H9 (cell line): ENCODE data around the gene TMEM100. TPM values are rescaled to one million over a fixed set of nuclear protein-coding genes. Genes with fewer than 3 reads are reported as not detected.

Experiments used
- DNase-seq: peaks from one replicate; pipeline ENCODE4 v3.0.0-alpha.2; 2017
- H2AFZ ChIP-seq: one replicate; pipeline ENCODE4 v1.6.1; 2013; ENCODE audit warnings: mild to moderate bottlenecking, low read length, control low read depth, moderate library complexity
- H2AK5ac ChIP-seq: 2 replicates; pipeline ENCODE4 v1.6.1; 2013; ENCODE audit warnings: low read length, control low read depth, mixed read lengths; ENCODE audit not compliant: insufficient read length
- H2BK120ac ChIP-seq: one replicate; pipeline ENCODE4 v1.6.1; 2013; ENCODE audit warnings: low read depth, mild to moderate bottlenecking, low read length, control low read depth, inconsistent platforms; ENCODE audit not compliant: poor library complexity, severe bottlenecking
- H2BK12ac ChIP-seq: 2 replicates; pipeline ENCODE4 v1.6.1; 2013; ENCODE audit warnings: low read length, control low read depth, mixed read lengths, low read depth; ENCODE audit not compliant: insufficient read length
- H2BK15ac ChIP-seq: 2 replicates; pipeline ENCODE4 v1.6.1; 2013; ENCODE audit warnings: low read depth, low read length, control low read depth
- H2BK20ac ChIP-seq: one replicate; pipeline ENCODE4 v1.6.1; 2013; ENCODE audit warnings: low read depth, mild to moderate bottlenecking, low read length, control low read depth, inconsistent platforms; ENCODE audit not compliant: poor library complexity, severe bottlenecking
- H2BK5ac ChIP-seq: 2 replicates; pipeline ENCODE4 v1.6.1; 2013; ENCODE audit warnings: low read length, control low read depth, mixed read lengths; ENCODE audit not compliant: insufficient read length
- H3K14ac ChIP-seq: 2 replicates; pipeline ENCODE4 v1.6.1; 2013; ENCODE audit warnings: low read length, control low read depth; ENCODE audit not compliant: insufficient read depth
- H3K18ac ChIP-seq: 2 replicates; pipeline ENCODE4 v1.6.1; 2013; ENCODE audit warnings: low read depth, mild to moderate bottlenecking, mixed read lengths, low read length, control low read depth; ENCODE audit not compliant: insufficient read length
- H3K23ac ChIP-seq: 2 replicates; pipeline ENCODE4 v1.6.1; 2013; ENCODE audit warnings: low read length, control low read depth, mixed read lengths, low read depth; ENCODE audit not compliant: insufficient read length
- H3K23me2 ChIP-seq: 2 replicates; pipeline ENCODE4 v1.6.1; 2013; ENCODE audit warnings: low read depth, mild to moderate bottlenecking, mixed read lengths, low read length, control low read depth; ENCODE audit not compliant: insufficient read length, poor library complexity, severe bottlenecking
- H3K27ac ChIP-seq: 2 replicates; pipeline ENCODE4 v1.5.1; 2013; ENCODE audit warnings: low read length, control low read depth, mixed read lengths, low read depth; ENCODE audit not compliant: insufficient read length
- H3K27me3 ChIP-seq: 2 replicates; pipeline ENCODE4 v1.6.1; 2013; ENCODE audit warnings: low read length, control low read depth, inconsistent platforms; ENCODE audit not compliant: insufficient read depth
- H3K4ac ChIP-seq: 2 replicates; pipeline ENCODE4 v1.6.1; 2013; ENCODE audit warnings: low read depth, mild to moderate bottlenecking, control low read depth, inconsistent platforms, low read length, moderate library complexity
- H3K4me1 ChIP-seq: 2 replicates; pipeline ENCODE4 v1.6.1; 2013; ENCODE audit warnings: low read length, control low read depth, inconsistent platforms; ENCODE audit not compliant: insufficient read depth
- H3K4me2 ChIP-seq: 2 replicates; pipeline ENCODE4 v1.6.1; 2013; ENCODE audit warnings: low read length, control low read depth, mixed read lengths; ENCODE audit not compliant: insufficient read length, insufficient read depth
- H3K56ac ChIP-seq: 2 replicates; pipeline ENCODE4 v1.6.1; 2013; ENCODE audit warnings: low read depth, mild to moderate bottlenecking, mixed read lengths, low read length, control low read depth; ENCODE audit not compliant: insufficient read length
- H3K79me1 ChIP-seq: 2 replicates; pipeline ENCODE4 v1.6.1; 2013; ENCODE audit warnings: low read depth, mild to moderate bottlenecking, moderate library complexity, low read length, control low read depth, inconsistent platforms; ENCODE audit not compliant: insufficient read depth, poor library complexity, severe bottlenecking
- H3K79me2 ChIP-seq: 2 replicates; pipeline ENCODE4 v1.6.1; 2013; ENCODE audit warnings: low read length, control low read depth, inconsistent platforms; ENCODE audit not compliant: insufficient read depth
- H3K9ac ChIP-seq: 2 replicates; pipeline ENCODE4 v1.6.1; 2013; ENCODE audit warnings: low read length, control low read depth, mixed read lengths; ENCODE audit not compliant: insufficient read length; ENCODE audit errors: extremely low read depth
- H3K9me3 ChIP-seq: one replicate; pipeline ENCODE4 v1.6.1; 2013; ENCODE audit warnings: low read depth, low read length, inconsistent platforms; ENCODE audit not compliant: control insufficient read depth
- H3T11ph ChIP-seq: one replicate; pipeline ENCODE4 v1.6.1; 2013; ENCODE audit warnings: mild to moderate bottlenecking, low read length, control low read depth, inconsistent platforms
- H4K20me1 ChIP-seq: one replicate; pipeline ENCODE4 v1.6.1; 2013; ENCODE audit not compliant: control insufficient read depth, insufficient read length, insufficient read depth
- H4K5ac ChIP-seq: 2 replicates; pipeline ENCODE4 v1.6.1; 2013; ENCODE audit warnings: low read depth, mild to moderate bottlenecking, mixed read lengths, low read length, control low read depth; ENCODE audit not compliant: insufficient read length
- H4K8ac ChIP-seq: replicated peaks from 2 replicates; pipeline ENCODE4 v1.6.1; 2013; ENCODE audit warnings: low read length, control low read depth, mixed read lengths, low read depth; ENCODE audit not compliant: insufficient read length
- H4K91ac ChIP-seq: 2 replicates; pipeline ENCODE4 v1.6.1; 2013; ENCODE audit warnings: low read depth, mild to moderate bottlenecking, moderate library complexity, mixed read lengths, low read length, control low read depth; ENCODE audit not compliant: insufficient read length
- H3K27ac Mint-ChIP-seq, 3 experiments: 2 replicates in 2 of 3; 3 replicates in 1 of 3; pipeline ENCODE4 v1.8.0; 2020 to 2021; ENCODE audit warnings: mixed read lengths in 3 of 3, mild to moderate bottlenecking in 1 of 3, moderate library complexity in 1 of 3
- H3K27me3 Mint-ChIP-seq: 2 replicates; pipeline ENCODE4 v1.8.0; 2021; ENCODE audit warnings: low read depth, mild to moderate bottlenecking, moderate library complexity, mixed read lengths
- H3K36me3 Mint-ChIP-seq, 3 experiments: 2 replicates in 2 of 3; 3 replicates in 1 of 3; pipeline ENCODE4 v1.8.0; 2020 to 2021; ENCODE audit warnings: low read depth in 3 of 3, mixed read lengths in 3 of 3; ENCODE audit not compliant: insufficient read depth in 1 of 3
- H3K4me1 Mint-ChIP-seq, 2 experiments: 2 replicates each; pipeline ENCODE4 v1.8.0; 2020; ENCODE audit warnings: mixed read lengths in 2 of 2
- H3K4me3 Mint-ChIP-seq, 2 experiments: 2 replicates in 1 of 2; 3 replicates in 1 of 2; pipeline ENCODE4 v1.8.0; 2020 to 2021; ENCODE audit warnings: mild to moderate bottlenecking in 2 of 2, mixed read lengths in 2 of 2, moderate library complexity in 1 of 2
- H3K9me3 Mint-ChIP-seq, 2 experiments: 2 replicates in 1 of 2; 3 replicates in 1 of 2; pipeline ENCODE4 v1.8.0; 2020; ENCODE audit warnings: mild to moderate bottlenecking in 2 of 2, mixed read lengths in 2 of 2, moderate library complexity in 1 of 2
- CTCF ChIP-seq: fragments of 200-600 bp; sonication (generic); conservative IDR thresholded peaks from 3 replicates; pipeline ENCODE4 v1.8.0; 2021; ENCODE audit warnings: antibody characterized with exemption, mild to moderate bottlenecking
- WGBS: extraction: QIAGEN DNeasy Blood & Tissue Kit; methylation state at CpG from one replicate; pipeline ENCODE4 v1.1.7; 2013; ENCODE audit warnings: missing lambda C conversion rate, low lambda C conversion rate, mixed read lengths; ENCODE audit not compliant: insufficient read length; ENCODE audit errors: extremely low coverage; 5-methylcytosine and 5-hydroxymethylcytosine counted together
- total RNA-seq: library from RNA; stranded (reverse); gene quantifications from 2 replicates; pipeline ENCODE4 v1.2.1, GENCODE V29; 2021

TMEM100 gene
- total RNA-seq, 1 experiment from 2014 or later: 0.17 TPM

- no CpG with 5 or more reads among the region's 8 CpGs for WGBS
- Histone ChIP-seq H3K9ac (no peak overlapping the region), H2BK15ac (no peak overlapping the region), H3K4me1 (peaks cover 2% of the 10 kb centered on the region; the same call in 1 of the 2 replicates), H3K79me1 (no peaks in the 10 kb centered on the region), H2AK5ac (no peak overlapping the region), H2BK20ac (no peak overlapping the region), H3K9me3 (no peaks in the 10 kb centered on the region), H2BK12ac (no peak overlapping the region), H3K79me2 (no peaks in the 10 kb centered on the region), H3K14ac (no peak overlapping the region), H4K91ac (no peak overlapping the region), H3K27me3 (no peaks in the 10 kb centered on the region), H4K5ac (no peak overlapping the region), H3K27ac (no peak overlapping the region), H3K23me2 (no peaks in the 10 kb centered on the region), H3T11ph (no peak overlapping the region), H4K20me1 (no peaks in the 10 kb centered on the region), H3K18ac (no peak overlapping the region), H2BK5ac (no peak overlapping the region), H2AFZ (no peak overlapping the region), H3K23ac (no peak overlapping the region), H3K4ac (no peak overlapping the region), H3K56ac (no peak overlapping the region), H4K8ac (no peak overlapping the region), H3K4me2 (no peak overlapping the region), H2BK120ac (no peak overlapping the region)
- no peak for TF ChIP-seq CTCF
- no peak for DNase-seq
- no peak overlapping the region for H3K4me3 Mint-ChIP-seq
- peaks cover 7 to 8% of the 10 kb centered on the region in 2 experiments; a peak in 3 of 5 replicates for H3K9me3 Mint-ChIP-seq
- H3K27ac Mint-ChIP-seq: no peak overlapping the region; a peak in 1 of 7 replicates
- peaks cover 0 to 6% (median 2%) of the 10 kb centered on the region in 3 experiments; a peak in 2 of 7 replicates for H3K36me3 Mint-ChIP-seq
- no peaks in the 10 kb centered on the region for H3K27me3 Mint-ChIP-seq
- peaks cover 3% of the 10 kb centered on the region in 2 experiments for H3K4me1 Mint-ChIP-seq
Measured at GRCh38 chr17:55699181-55699860, 23.3 kb downstream of the TMEM100 start.
